Prostate gland (tissue), 2 donors: ENCODE results near the gene KCNAB1.

Experiments
- CTCF ChIP-seq, 4 experiments: fragments of 200-600 bp in 2 of 4; fragments of 450-650 bp in 2 of 4; sonication (generic) in 2 of 4; IDR thresholded peaks; 1 replicate in 3 of 4; 2 replicates in 1 of 4; pipeline ENCODE4 v1.5.1; 2016 to 2019; ENCODE audit warnings: antibody characterized with exemption in 4 of 4, mild to moderate bottlenecking in 2 of 4, moderate library complexity in 2 of 4
- POLR2A ChIP-seq: fragments of 450-650 bp; IDR thresholded peaks from one replicate; pipeline ENCODE4 v1.6.1; 2016; ENCODE audit warnings: antibody characterized with exemption, mild to moderate bottlenecking
- POLR2AphosphoS5 ChIP-seq: sonication (generic); formaldehyde crosslinking; IDR thresholded peaks from one replicate; pipeline ENCODE4 v1.6.1; 2017; ENCODE audit warnings: antibody characterized with exemption

GRCh38 chr3:156299569-156299968 lies 179.2 kb downstream of the KCNAB1 start:
- TF ChIP-seq CTCF (IDR thresholded peaks at IDR 0.05) (no peak), POLR2A (no peak), POLR2AphosphoS5 (no peak)
